Measurements from ENCODE around the gene DYNLRB1.
"Not testable (repeated sequence)": the region's sequence is repeated elsewhere in the genome, so short reads cannot be mapped to it uniquely, and the experiment has no call there.

DYNLRB1 gene

DNA sequence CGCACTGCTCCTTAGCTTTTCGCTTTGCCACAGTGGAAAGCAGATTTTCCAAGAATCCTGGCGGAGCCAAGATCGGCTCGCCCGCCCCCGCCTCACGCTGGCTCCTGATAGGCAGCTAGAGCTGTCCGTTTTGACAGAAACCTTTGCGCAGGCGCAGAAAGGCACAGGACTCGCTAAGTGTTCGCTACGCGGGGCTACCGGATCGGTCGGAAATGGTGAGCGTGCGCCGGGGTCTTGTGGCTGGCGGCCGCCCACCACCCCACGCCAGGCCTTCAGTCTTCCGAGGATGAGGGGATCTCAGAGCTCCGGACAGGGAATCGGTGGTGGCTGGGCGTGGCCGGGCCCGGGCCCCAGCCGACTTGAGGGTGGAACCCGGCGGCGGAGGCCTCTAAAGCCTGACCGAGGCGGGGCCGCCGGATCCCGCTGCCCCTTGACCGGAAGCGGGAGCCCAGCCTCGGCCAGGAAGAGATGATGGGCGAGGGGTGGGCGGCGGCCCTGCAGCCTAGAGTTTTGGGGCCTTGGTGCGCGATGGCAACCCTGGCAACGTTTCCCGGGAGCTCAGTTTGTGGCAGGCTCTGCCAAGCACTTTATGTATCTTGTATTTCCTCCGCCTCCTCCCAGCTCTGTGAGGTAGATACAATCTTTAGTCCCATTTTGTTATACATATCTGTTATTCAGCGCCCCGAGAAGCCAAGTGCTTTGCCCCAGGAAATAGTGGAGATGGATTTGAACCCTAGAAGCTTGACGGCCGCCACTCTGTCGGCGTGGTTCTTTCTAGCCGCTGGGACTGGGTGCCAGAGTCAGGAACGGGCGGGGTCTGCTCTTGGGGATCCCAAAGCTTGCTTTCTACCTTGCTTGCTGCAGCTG, at the start of gene DYNLRB1:
DYNLRB1 (plus strand) TSS at position 176 of the 867 bp plus-strand sequence; CDS start at position 213, 37 bp downstream.
- H3K36me3 ChIP-seq (ENCODE audit: insufficient read depth, low read length) = peaks cover 5% of the 10 kb centered on the region; the same call in 1 of the 2 replicates
- no peaks in the 10 kb centered on the region for H3K9me3 ChIP-seq (ENCODE audit: control insufficient read depth, insufficient read depth, low read length)
- peak within 1 kb of the TSS; percentile 84 for H3K9ac ChIP-seq (ENCODE audit: low read depth, low read length)
- H3K4me1 ChIP-seq (ENCODE audit: insufficient read depth, low read length) = no peaks in the 10 kb centered on the region

- no peaks in the 10 kb centered on the region for H3K4me1 ChIP-seq (ENCODE audit: insufficient read depth, low read length)
Measured at GRCh38 chr20:34468951-34469350, 47.3 kb upstream of the DYNLRB1 start.

GRCh38 chr20:34472246-34472925, 43.8 kb upstream of the DYNLRB1 start:
- no peaks in the 10 kb centered on the region for H3K9me3 ChIP-seq (ENCODE audit: control insufficient read depth, insufficient read depth, low read length)
- no peak overlapping the region for H3K9ac ChIP-seq (ENCODE audit: low read depth, low read length)
- no peaks in the 10 kb centered on the region for H3K36me3 ChIP-seq (ENCODE audit: insufficient read depth, low read length)
- H3K4me1 ChIP-seq (ENCODE audit: insufficient read depth, low read length) = no peaks in the 10 kb centered on the region

More at GRCh38 chr20:34468951-34469350, 47.3 kb upstream of the DYNLRB1 start:
- H3K36me3 ChIP-seq (ENCODE audit: insufficient read depth, low read length) = no peaks in the 10 kb centered on the region
- no peak overlapping the region for H3K9ac ChIP-seq (ENCODE audit: low read depth, low read length)
- no peaks in the 10 kb centered on the region for H3K9me3 ChIP-seq (ENCODE audit: control insufficient read depth, insufficient read depth, low read length)

GRCh38 chr20:34473262-34473883, 42.8 kb upstream of the DYNLRB1 start:
- Histone ChIP-seq H3K9ac (ENCODE audit: low read depth, low read length) (no peak overlapping the region), H3K4me1 (ENCODE audit: insufficient read depth, low read length) (no peaks in the 10 kb centered on the region), H3K36me3 (ENCODE audit: insufficient read depth, low read length) (peaks cover 6% of the 10 kb centered on the region; the same call in 1 of the 2 replicates), H3K9me3 (ENCODE audit: control insufficient read depth, insufficient read depth, low read length) (no peaks in the 10 kb centered on the region)

DNA sequence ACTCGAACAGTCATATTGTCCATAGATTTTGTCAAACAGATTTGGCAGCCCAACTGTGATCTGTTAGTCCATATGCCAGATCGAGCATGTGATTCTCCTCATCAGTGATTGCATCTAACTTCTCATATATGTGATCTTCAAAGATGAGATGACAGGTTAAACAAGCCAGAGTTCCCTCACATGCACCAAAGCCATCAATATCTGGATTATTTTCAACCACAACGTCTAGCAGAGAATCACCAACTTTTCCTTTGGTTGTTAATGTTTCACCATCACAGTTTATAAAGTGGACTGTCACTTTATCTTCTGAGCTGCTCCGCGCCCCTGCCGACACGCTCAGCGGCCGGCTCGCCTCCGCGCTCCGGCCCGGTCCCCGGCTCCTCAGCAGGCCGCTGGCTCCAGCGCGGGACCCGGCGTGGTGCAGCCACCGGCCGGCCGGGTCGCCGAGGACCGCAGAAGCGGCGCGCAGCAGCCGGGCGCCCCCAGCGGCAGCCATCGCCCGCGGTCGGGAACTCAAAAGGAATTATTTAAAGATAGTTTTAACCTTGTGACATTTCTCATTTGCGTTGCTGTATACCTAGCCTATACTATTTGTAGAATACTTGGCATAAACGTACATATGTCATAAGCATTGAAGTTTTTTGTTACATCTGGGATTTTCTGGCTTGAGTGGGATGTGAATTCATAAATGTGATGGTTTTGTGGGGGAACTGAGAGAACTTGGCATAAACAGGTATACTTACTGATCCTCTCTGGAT, 40.1 kb upstream of the DYNLRB1 start:
- Histone ChIP-seq H3K4me1 (ENCODE audit: insufficient read depth, low read length) (no peaks in the 10 kb centered on the region), H3K9me3 (ENCODE audit: control insufficient read depth, insufficient read depth, low read length) (no peaks in the 10 kb centered on the region), H3K9ac (ENCODE audit: low read depth, low read length) (no peak overlapping the region), H3K36me3 (ENCODE audit: insufficient read depth, low read length) (peaks cover 13% of the 10 kb centered on the region; the same call in 1 of the 2 replicates)

DNA sequence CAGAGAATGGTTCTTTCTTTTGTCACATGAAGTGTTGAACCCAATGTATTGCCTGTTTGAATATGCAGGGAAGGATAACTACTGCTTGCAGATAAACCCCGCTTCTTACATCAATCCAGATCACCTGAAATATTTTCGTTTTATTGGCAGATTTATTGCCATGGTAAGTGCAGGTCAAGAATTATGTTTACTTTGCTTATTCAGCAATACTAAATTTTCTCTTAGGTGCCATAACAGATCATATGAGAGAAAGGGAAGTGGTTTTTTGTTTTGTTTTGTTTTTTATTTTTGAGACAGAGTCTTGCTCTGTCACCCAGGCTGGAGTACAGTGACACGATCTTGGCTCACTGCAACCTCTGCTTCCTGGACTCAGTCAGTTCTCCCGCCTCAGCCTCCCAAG, 36.6 kb upstream of the DYNLRB1 start:
- Histone ChIP-seq H3K9ac (ENCODE audit: low read depth, low read length) (no peak overlapping the region), H3K4me1 (ENCODE audit: insufficient read depth, low read length) (no peaks in the 10 kb centered on the region), H3K36me3 (ENCODE audit: insufficient read depth, low read length) (peaks cover 18% of the 10 kb centered on the region; the same call in 1 of the 2 replicates), H3K9me3 (ENCODE audit: control insufficient read depth, insufficient read depth, low read length) (peaks cover 3% of the 10 kb centered on the region)

DNA sequence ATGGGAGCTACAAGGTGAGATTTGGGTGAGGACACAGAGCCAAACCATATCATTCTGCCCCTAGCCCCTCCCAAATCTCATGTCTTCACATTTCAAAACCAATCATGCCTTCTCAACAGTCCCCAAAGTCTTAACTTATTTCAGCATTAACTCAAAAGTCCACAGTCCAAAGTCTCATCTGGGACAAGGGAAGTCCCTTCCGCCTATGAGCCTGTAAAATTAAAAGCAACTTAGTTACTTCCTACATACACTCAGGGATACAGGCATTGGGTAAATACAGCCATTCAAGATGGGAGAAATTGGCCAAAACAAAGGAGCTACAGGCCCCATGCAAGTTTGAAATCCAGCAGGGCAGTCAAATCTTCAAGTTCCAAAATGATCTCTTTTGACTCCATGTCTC, 34.1 kb upstream of the DYNLRB1 start:
- H3K9me3 ChIP-seq (ENCODE audit: control insufficient read depth, insufficient read depth, low read length); H3K4me1 ChIP-seq (ENCODE audit: insufficient read depth, low read length); H3K9ac ChIP-seq (ENCODE audit: low read depth, low read length): not testable (repeated sequence)
- peaks cover 21% of the 10 kb centered on the region for H3K36me3 ChIP-seq (ENCODE audit: insufficient read depth, low read length)

- H3K36me3 ChIP-seq (ENCODE audit: insufficient read depth, low read length) = peaks cover 16% of the 10 kb centered on the region
- not testable (repeated sequence) for H3K9ac ChIP-seq (ENCODE audit: low read depth, low read length); H3K4me1 ChIP-seq (ENCODE audit: insufficient read depth, low read length); H3K9me3 ChIP-seq (ENCODE audit: control insufficient read depth, insufficient read depth, low read length)
Measured at GRCh38 chr20:34483585-34484220, 32.5 kb upstream of the DYNLRB1 start.

DNA sequence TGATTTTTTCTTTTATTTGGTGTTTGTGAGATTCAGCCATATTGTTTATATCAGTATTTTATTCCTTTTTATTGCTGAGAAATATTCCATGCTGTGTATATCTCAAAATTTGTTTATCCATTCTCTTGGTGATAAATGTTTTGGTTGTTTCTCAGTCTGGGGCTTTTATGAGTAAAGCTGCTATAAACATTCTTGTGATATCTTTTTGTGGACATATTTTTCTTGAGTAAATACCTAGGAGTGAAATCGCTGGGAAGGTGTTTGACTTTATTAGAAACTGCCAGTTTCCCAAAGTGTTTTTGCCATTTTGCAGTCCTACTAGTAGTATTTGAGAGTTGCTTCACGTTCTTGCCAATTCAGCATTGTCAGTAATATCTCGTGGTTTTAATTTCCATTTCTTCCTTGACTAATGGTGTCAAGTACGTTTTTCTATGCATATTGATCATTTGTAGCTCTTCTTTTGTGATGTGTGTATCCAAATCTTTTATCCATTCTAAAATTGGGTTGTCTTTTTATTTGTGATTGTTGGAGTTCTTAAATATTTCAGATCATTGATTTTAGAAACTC, 31.1 kb upstream of the DYNLRB1 start:
- H3K9ac ChIP-seq (ENCODE audit: low read depth, low read length) = no peak overlapping the region
- H3K36me3 ChIP-seq (ENCODE audit: insufficient read depth, low read length) = peaks cover 17% of the 10 kb centered on the region
- H3K9me3 ChIP-seq (ENCODE audit: control insufficient read depth, insufficient read depth, low read length) = peaks cover 3% of the 10 kb centered on the region
- H3K4me1 ChIP-seq (ENCODE audit: insufficient read depth, low read length) = no peaks in the 10 kb centered on the region

- no peak overlapping the region for H3K9ac ChIP-seq (ENCODE audit: low read depth, low read length)
- peaks cover 26% of the 10 kb centered on the region for H3K36me3 ChIP-seq (ENCODE audit: insufficient read depth, low read length)
- no peaks in the 10 kb centered on the region for H3K9me3 ChIP-seq (ENCODE audit: control insufficient read depth, insufficient read depth, low read length)
- no peaks in the 10 kb centered on the region for H3K4me1 ChIP-seq (ENCODE audit: insufficient read depth, low read length)
Measured at GRCh38 chr20:34491226-34491931, 24.8 kb upstream of the DYNLRB1 start.

DNA sequence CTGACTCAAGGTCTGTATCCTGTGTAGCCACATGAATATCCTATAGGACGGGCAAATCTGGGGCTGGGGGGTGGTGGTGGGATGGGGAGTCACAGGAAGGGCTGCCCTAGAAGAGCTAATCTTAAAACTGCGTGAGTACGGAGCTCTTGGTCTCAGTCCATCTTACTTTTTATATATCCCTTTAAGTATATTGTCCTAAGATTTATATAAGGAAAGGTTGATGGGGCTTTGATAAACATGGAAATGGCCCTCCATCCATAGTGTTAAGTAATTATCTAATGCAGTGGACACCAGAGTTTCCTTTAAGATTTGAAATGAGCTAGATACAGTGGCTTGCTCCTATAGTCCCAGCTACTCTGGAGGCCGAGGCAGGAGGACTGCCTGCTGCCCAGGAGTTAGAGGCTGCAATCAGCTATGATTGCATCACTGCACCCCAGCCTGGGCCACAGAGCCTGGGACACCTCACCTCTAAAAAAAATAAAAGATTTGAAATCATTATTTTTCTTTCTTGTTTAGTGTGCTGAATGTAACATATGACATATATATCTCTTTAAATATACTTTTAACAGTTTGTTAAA, 24.2 kb upstream of the DYNLRB1 start:
- Histone ChIP-seq H3K9me3 (ENCODE audit: control insufficient read depth, insufficient read depth, low read length) (no peaks in the 10 kb centered on the region), H3K4me1 (ENCODE audit: insufficient read depth, low read length) (no peaks in the 10 kb centered on the region), H3K9ac (ENCODE audit: low read depth, low read length) (no peak overlapping the region), H3K36me3 (ENCODE audit: insufficient read depth, low read length) (peaks cover 31% of the 10 kb centered on the region)

DNA sequence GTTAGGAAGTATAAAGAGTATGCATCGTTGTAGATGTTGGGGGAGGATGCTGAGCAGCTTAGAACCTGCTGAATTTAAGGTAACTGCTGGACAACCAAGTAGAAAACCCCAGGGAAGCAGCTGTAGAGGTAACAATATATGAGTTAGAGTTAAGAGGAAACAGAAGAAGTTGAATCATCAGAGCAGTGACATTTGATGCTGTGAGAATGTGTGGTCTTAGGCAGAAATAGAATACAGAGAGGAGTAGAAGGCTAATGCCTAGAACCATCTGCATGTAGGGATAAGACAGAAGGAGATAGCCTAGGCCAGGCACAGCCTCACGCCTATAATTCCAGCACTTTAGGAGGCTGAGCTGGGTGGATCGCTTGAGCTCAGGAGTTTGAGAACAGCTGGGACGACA, 22.6 kb upstream of the DYNLRB1 start:
- H3K36me3 ChIP-seq (ENCODE audit: insufficient read depth, low read length) = peaks cover 31% of the 10 kb centered on the region
- H3K4me1 ChIP-seq (ENCODE audit: insufficient read depth, low read length) = no peaks in the 10 kb centered on the region
- no peaks in the 10 kb centered on the region for H3K9me3 ChIP-seq (ENCODE audit: control insufficient read depth, insufficient read depth, low read length)
- H3K9ac ChIP-seq (ENCODE audit: low read depth, low read length) = no peak overlapping the region

DNA sequence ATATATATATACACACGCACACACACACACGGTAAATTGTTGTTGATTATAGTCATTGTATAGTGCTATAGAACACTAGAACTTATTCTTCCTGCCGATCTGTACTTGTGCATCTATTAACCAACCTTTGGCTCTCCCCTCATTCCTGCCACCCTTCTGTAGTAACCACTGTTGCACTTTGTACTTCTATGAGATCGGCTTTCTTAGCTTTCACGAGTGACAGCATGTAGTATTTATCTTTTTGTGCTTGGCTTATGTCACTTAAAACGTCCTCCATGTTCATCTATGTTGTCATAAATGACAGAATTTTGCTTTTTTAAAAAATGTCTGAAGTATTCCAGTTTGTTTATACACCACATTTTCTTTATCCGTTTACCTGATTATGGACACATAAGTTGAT, 20.9 kb upstream of the DYNLRB1 start:
- Histone ChIP-seq H3K4me1 (ENCODE audit: insufficient read depth, low read length) (no peaks in the 10 kb centered on the region), H3K9me3 (ENCODE audit: control insufficient read depth, insufficient read depth, low read length) (no peaks in the 10 kb centered on the region), H3K9ac (ENCODE audit: low read depth, low read length) (no peak overlapping the region), H3K36me3 (ENCODE audit: insufficient read depth, low read length) (peaks cover 23% of the 10 kb centered on the region)

All from ES-I3 (cell line).